Measurements from ENCODE around the gene ENKD1. TPM values are rescaled to one million over a fixed set of nuclear protein-coding genes. Genes with fewer than 3 reads are reported as not detected.
A peak's percentile ranks its signal among the peaks of the same experiment; 100 is the strongest.

ENKD1 gene
- total and polyA plus RNA-seq, 2 of the 13 experiments (the other 11 are each of a cell fraction or from before 2014, with no cell fraction given): 10.8 to 20.8 TPM

GRCh38 chr16:67666559-67667452, at the start of gene ENKD1, which contains the start of gene C16orf86 (continued):
- TF ChIP-seq HNRNPLL (IDR thresholded peaks at IDR 0.05; ENCODE audit: low read depth, low read length, poor library complexity, severe bottlenecking) (peak; percentile 35), BRD4 (CRISPR knock-in tag; IDR thresholded peaks at IDR 0.05) (peak; percentile 48; the same call in 1 of the 2 replicates), RARA (CRISPR knock-in tag; IDR thresholded peaks at IDR 0.05) (peak; percentile 34; the same call in 1 of the 2 replicates), STAT5B (CRISPR knock-in tag; IDR thresholded peaks at IDR 0.05) (0 out of 2 replicates have a peak, but pooled peaks have one; percentile 2), ZNF691 (CRISPR knock-in tag; IDR thresholded peaks at IDR 0.05; ENCODE audit: borderline replicate concordance, low read depth) (no peak), POGZ (CRISPR knock-in tag; IDR thresholded peaks at IDR 0.05) (no peak), SSRP1 (CRISPR knock-in tag; IDR thresholded peaks at IDR 0.05) (no peak), ZNF354B (CRISPR knock-in tag; IDR thresholded peaks at IDR 0.05) (0 out of 2 replicates have a peak, but pooled peaks have one; percentile 65), ZNF792 (CRISPR knock-in tag; IDR thresholded peaks at IDR 0.05) (peak; percentile 8; the same call in 1 of the 2 replicates), ZNF850 (CRISPR knock-in tag; conservative IDR thresholded peaks at IDR 0.05) (0 out of 2 replicates have a peak, but pooled peaks have one; percentile 79), NFYC (CRISPR knock-in tag; IDR thresholded peaks at IDR 0.05) (no peak), HNF1B (CRISPR knock-in tag; IDR thresholded peaks at IDR 0.05) (peak; percentile 90), RBM22 (optimal IDR thresholded peaks at IDR 0.05; ENCODE audit: low read length) (peak; percentile 15), PHF20 (CRISPR knock-in tag; IDR thresholded peaks at IDR 0.05) (peak; percentile 41), FOXP4 (CRISPR knock-in tag; IDR thresholded peaks at IDR 0.05) (0 out of 2 replicates have a peak, but pooled peaks have one; percentile 36), DNMT3B (CRISPR knock-in tag; conservative IDR thresholded peaks at IDR 0.05) (no peak), ZNF143 (CRISPR knock-in tag; IDR thresholded peaks at IDR 0.05) (peak; percentile 96)
- TF ChIP-seq, protein P1, sequence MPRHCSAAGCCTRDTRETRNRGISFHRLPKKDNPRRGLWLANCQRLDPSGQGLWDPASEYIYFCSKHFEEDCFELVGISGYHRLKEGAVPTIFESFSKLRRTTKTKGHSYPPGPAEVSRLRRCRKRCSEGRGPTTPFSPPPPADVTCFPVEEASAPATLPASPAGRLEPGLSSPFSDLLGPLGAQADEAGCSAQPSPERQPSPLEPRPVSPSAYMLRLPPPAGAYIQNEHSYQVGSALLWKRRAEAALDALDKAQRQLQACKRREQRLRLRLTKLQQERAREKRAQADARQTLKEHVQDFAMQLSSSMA (CRISPR knock-in tag; IDR thresholded peaks at IDR 0.05): 0 out of 2 replicates have a peak, but pooled peaks have one; percentile 31
- TF ChIP-seq, protein P2, sequence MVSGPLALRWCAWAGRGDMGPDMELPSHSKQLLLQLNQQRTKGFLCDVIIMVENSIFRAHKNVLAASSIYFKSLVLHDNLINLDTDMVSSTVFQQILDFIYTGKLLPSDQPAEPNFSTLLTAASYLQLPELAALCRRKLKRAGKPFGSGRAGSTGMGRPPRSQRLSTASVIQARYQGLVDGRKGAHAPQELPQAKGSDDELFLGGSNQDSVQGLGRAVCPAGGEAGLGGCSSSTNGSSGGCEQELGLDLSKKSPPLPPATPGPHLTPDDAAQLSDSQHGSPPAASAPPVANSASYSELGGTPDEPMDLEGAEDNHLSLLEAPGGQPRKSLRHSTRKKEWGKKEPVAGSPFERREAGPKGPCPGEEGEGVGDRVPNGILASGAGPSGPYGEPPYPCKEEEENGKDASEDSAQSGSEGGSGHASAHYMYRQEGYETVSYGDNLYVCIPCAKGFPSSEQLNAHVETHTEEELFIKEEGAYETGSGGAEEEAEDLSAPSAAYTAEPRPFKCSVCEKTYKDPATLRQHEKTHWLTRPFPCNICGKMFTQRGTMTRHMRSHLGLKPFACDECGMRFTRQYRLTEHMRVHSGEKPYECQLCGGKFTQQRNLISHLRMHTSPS (CRISPR knock-in tag; IDR thresholded peaks at IDR 0.05; ENCODE audit: low read depth): 0 out of 2 replicates have a peak, but pooled peaks have one; percentile 15
- TF ChIP-seq, protein P3, sequence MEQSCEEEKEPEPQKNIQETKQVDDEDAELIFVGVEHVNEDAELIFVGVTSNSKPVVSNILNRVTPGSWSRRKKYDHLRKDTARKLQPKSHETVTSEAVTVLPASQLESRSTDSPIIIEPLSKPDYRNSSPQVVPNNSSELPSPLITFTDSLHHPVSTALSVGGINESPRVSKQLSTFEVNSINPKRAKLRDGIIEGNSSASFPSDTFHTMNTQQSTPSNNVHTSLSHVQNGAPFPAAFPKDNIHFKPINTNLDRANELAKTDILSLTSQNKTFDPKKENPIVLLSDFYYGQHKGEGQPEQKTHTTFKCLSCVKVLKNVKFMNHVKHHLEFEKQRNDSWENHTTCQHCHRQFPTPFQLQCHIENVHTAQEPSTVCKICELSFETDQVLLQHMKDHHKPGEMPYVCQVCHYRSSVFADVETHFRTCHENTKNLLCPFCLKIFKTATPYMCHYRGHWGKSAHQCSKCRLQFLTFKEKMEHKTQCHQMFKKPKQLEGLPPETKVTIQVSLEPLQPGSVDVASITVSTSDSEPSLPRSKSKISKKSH (CRISPR knock-in tag; IDR thresholded peaks at IDR 0.05; ENCODE audit: borderline replicate concordance): peak; percentile 86; the same call in 1 of the 2 replicates

Data from HepG2 (cell line).